HCT116 (cell line): ENCODE measurements around the gene VWA5B1. TPM values are rescaled to one million over a fixed set of nuclear protein-coding genes. Genes with fewer than 3 reads are reported as not detected.

Source experiments
- ATAC-seq: fragments of 200-7000 bp; cut with Tn5 transposase; 2 replicates; pipeline ENCODE4 v1.9.1; 2020; ENCODE audit warnings: mild to moderate bottlenecking, moderate library complexity
- BruUV-seq: library from RNA; stranded (reverse); fragments of 400-500 nt; replicated peaks from 2 replicates; lab custom pipeline; 2021; lab: Mats Ljungman, UMichigan
- CTCF ChIA-PET: fragments of 300-600 bp; sonication (Branson Sonifier 250); formaldehyde crosslinking; loops from one replicate; lab custom pipeline; 2021; ENCODE audit warnings: antibody characterized with exemption; lab: Charles Lee
- POLR2A ChIA-PET: fragments of 300-600, 350-600 bp; sonication (Branson Sonifier 250); formaldehyde crosslinking; loops from one replicate; lab custom pipeline; 2021; ENCODE audit warnings: antibody characterized with exemption; lab: Charles Lee
- RAD21 ChIA-PET, 2 experiments: fragments of 300-600 bp; sonication (Branson Sonifier 250); formaldehyde crosslinking; loops; one replicate each; lab custom pipeline; 2023; ENCODE audit warnings: low total read pairs in 2 of 2; ENCODE audit not compliant: uncharacterized antibody in 2 of 2, unreplicated experiment in 2 of 2, low non-redundant PET in 1 of 2; lab: Charles Lee
- DNase-seq: peaks from one replicate; pipeline ENCODE4 v3.0.0-alpha.2; 2010; ENCODE audit warnings: low read depth, low spot score
- H2AFZ ChIP-seq: fragments of 200-600 bp; shearing (Covaris generic), sonication (generic); 2 replicates; pipeline ENCODE4 v1.6.1; 2017; ENCODE audit warnings: low read depth, mixed run types, mixed read lengths, antibody characterized with exemption, low read length; ENCODE audit not compliant: poor library complexity, severe bottlenecking
- H3K27ac ChIP-seq: 2 replicates; pipeline ENCODE4 v1.5.1; 2012; ENCODE audit warnings: low read depth, low read length
- H3K27me3 ChIP-seq: fragments of 200-600 bp; sonication (generic); 2 replicates; pipeline ENCODE4 v1.6.1; 2016; ENCODE audit warnings: mixed run types, low read length, mixed read lengths; ENCODE audit not compliant: insufficient read depth
- H3K36me3 ChIP-seq, 2 experiments: fragments of 200-500 bp in 1 of 2; fragments of 200-600 bp in 1 of 2; sonication (Bioruptor generic) in 1 of 2; sonication (generic) in 1 of 2; 2 replicates each; pipeline versions ENCODE4 v1.5.1 to v1.6.1; 2014 to 2016; ENCODE audit warnings: low read length in 2 of 2, inconsistent platforms in 1 of 2, mixed read lengths in 1 of 2, mixed run types in 1 of 2; ENCODE audit not compliant: insufficient read depth in 2 of 2, control insufficient read depth in 1 of 2
- H3K4me1 ChIP-seq, 2 experiments: fragments of 200-600 bp in 1 of 2; sonication (generic) in 1 of 2; 2 replicates each; pipeline versions ENCODE4 v1.5.1 to v1.6.1; 2012 to 2017; ENCODE audit warnings: low read length in 2 of 2, inconsistent platforms in 1 of 2, mild to moderate bottlenecking in 1 of 2, mixed read lengths in 1 of 2, mixed run types in 1 of 2, moderate library complexity in 1 of 2; ENCODE audit not compliant: insufficient read depth in 2 of 2, control insufficient read depth in 1 of 2
- H3K4me2 ChIP-seq: fragments of 200-600 bp; sonication (generic); 2 replicates; pipeline ENCODE4 v1.6.1; 2017; ENCODE audit warnings: mixed run types, low read length, mixed read lengths
- H3K4me3 ChIP-seq, 2 experiments: fragments of 200-600 bp in 1 of 2; sonication (generic) in 1 of 2; replicated peaks in 1 of 2; 2 replicates each; pipeline ENCODE4 v1.5.1; 2011 to 2016; ENCODE audit warnings: low read length in 2 of 2, control low read depth in 1 of 2, low read depth in 1 of 2, mild to moderate bottlenecking in 1 of 2, mixed read lengths in 1 of 2, mixed run types in 1 of 2
- H3K79me2 ChIP-seq: fragments of 200-600 bp; sonication (generic); 2 replicates; pipeline ENCODE4 v1.6.1; 2017; ENCODE audit warnings: mild to moderate bottlenecking, mixed run types, low read length, moderate library complexity, mixed read lengths; ENCODE audit not compliant: insufficient read depth
- H3K9ac ChIP-seq: fragments of 200-600 bp; sonication (generic); 2 replicates; pipeline ENCODE4 v1.6.1; 2016; ENCODE audit warnings: low read length, mixed read lengths
- H3K9me2 ChIP-seq: fragments of 200-600 bp; sonication (generic), shearing (Covaris generic); 2 replicates; pipeline ENCODE4 v1.6.1; 2017; ENCODE audit warnings: mixed run types, mild to moderate bottlenecking, moderate library complexity; ENCODE audit not compliant: insufficient read depth
- H3K9me3 ChIP-seq, 2 experiments: fragments of 200-500 bp in 1 of 2; fragments of 200-600 bp in 1 of 2; sonication (Bioruptor generic) in 1 of 2; sonication (generic) in 1 of 2; 2 replicates each; pipeline ENCODE4 v1.6.1; 2014 to 2017; ENCODE audit warnings: low read length in 2 of 2, mixed read lengths in 2 of 2, inconsistent platforms in 1 of 2, low read depth in 1 of 2, mild to moderate bottlenecking in 1 of 2, mixed run types in 1 of 2, moderate library complexity in 1 of 2; ENCODE audit not compliant: control insufficient read depth in 1 of 2, insufficient read depth in 1 of 2
- H4K20me1 ChIP-seq: fragments of 200-600 bp; sonication (generic), shearing (Covaris generic); 2 replicates; pipeline ENCODE4 v1.6.1; 2017; ENCODE audit warnings: mixed run types, mild to moderate bottlenecking, moderate library complexity; ENCODE audit not compliant: insufficient read depth
- CBX3 ChIP-seq: IDR thresholded peaks from 2 replicates; pipeline ENCODE4 v1.6.1; 2012; ENCODE audit warnings: low read depth
- CTCF ChIP-seq, 3 experiments: fragments of 200-600 bp in 1 of 3; sonication (generic) in 1 of 3; IDR thresholded peaks in 2 of 3; conservative IDR thresholded peaks in 1 of 3; 2 replicates each; pipeline ENCODE4 v1.5.1; 2012 to 2017; ENCODE audit warnings: low read depth in 2 of 3, low read length in 2 of 3, antibody characterized with exemption in 1 of 3, borderline replicate concordance in 1 of 3, control low read depth in 1 of 3, mild to moderate bottlenecking in 1 of 3, mixed read lengths in 1 of 3, mixed run types in 1 of 3, moderate library complexity in 1 of 3; ENCODE audit not compliant: insufficient read depth in 1 of 3
- ELF1 ChIP-seq: IDR thresholded peaks from 2 replicates; pipeline ENCODE4 v1.6.1; 2012; ENCODE audit warnings: low read depth, borderline replicate concordance
- EZH2 ChIP-seq: fragments of 200-600 bp; sonication (generic); IDR thresholded peaks from 2 replicates; pipeline ENCODE4 v1.6.1; 2017; ENCODE audit warnings: antibody characterized with exemption, mixed run types
- EZH2phosphoT487 ChIP-seq: fragments of 200-600 bp; IDR thresholded peaks from 2 replicates; pipeline ENCODE4 v1.6.1; 2018; ENCODE audit warnings: antibody characterized with exemption, borderline replicate concordance
- FOSL1 ChIP-seq: IDR thresholded peaks from 2 replicates; pipeline ENCODE4 v1.6.1; 2012; ENCODE audit warnings: low read depth
- JUND ChIP-seq: IDR thresholded peaks from 2 replicates; pipeline ENCODE4 v1.6.1; 2012
- MAX ChIP-seq: IDR thresholded peaks from 2 replicates; pipeline ENCODE4 v1.6.1; 2012
- POLR2AphosphoS5 ChIP-seq: IDR thresholded peaks from 2 replicates; pipeline ENCODE4 v1.6.1; 2011; ENCODE audit warnings: mild to moderate bottlenecking, low read depth, low read length, moderate library complexity
- SP1 ChIP-seq: IDR thresholded peaks from 2 replicates; pipeline ENCODE4 v1.6.1; 2012; ENCODE audit warnings: low read depth
- TCF7L2 ChIP-seq: IDR thresholded peaks from 2 replicates; pipeline ENCODE4 v1.7.0; 2011; ENCODE audit warnings: borderline replicate concordance, inconsistent platforms; ENCODE audit not compliant: insufficient read depth, insufficient read length; ENCODE audit errors: extremely low read depth
- ZBTB33 ChIP-seq: IDR thresholded peaks from 2 replicates; pipeline ENCODE4 v1.6.1; 2011; ENCODE audit warnings: mild to moderate bottlenecking, low read length, moderate library complexity; ENCODE audit not compliant: insufficient replicate concordance; ENCODE audit errors: extremely low read depth
- ZNF274 ChIP-seq: fragments of 200-500 bp; sonication (Bioruptor generic); IDR thresholded peaks from 2 replicates; pipeline ENCODE4 v1.6.1; 2014; ENCODE audit warnings: mild to moderate bottlenecking, low read depth, low read length, inconsistent platforms
- intact Hi-C: fragments of 100-400 bp; cut with micrococcal nuclease; formaldehyde crosslinking; loops from 2 replicates; pipeline ENCODE4 v1.10.0; 2022
- total RNA-seq: library from RNA; stranded (reverse); gene quantifications from one replicate; pipeline ENCODE4 v1.2.1, GENCODE V29; 2021; ENCODE audit not compliant: unreplicated experiment

The VWA5B1 gene
- total RNA-seq, 1 experiment from 2014 or later = not detected

- ChIA-PET POLR2A (no interaction called here), RAD21 (interaction anchor here in 1 of 2 experiments (0.6 kb wide), 1 partner anchor 105 kb away, joined by 6 read pairs; no protein-coding TSS in a partner anchor), CTCF (interaction anchor here (0.7 to 1.5 kb wide), 6 partner anchors 13 to 117 kb away, joined by 3 to 5 read pairs (median 4); no protein-coding TSS in a partner anchor)
- Histone ChIP-seq H3K4me2 (no peak overlapping the region), H2AFZ (peak overlapping the region; percentile 81), H4K20me1 (no peaks in the 10 kb centered on the region), H3K79me2 (no peaks in the 10 kb centered on the region), H3K9me3 (no peaks in the 10 kb centered on the region), H3K27me3 (no peaks in the 10 kb centered on the region), H3K27ac (no peak overlapping the region), H3K4me1 (peaks cover 4 to 31% of the 10 kb centered on the region in 2 experiments; a peak in 3 of 4 replicates), H3K4me3 (no peak overlapping the region), H3K9me2 (no peaks in the 10 kb centered on the region), H3K9ac (no peak overlapping the region), H3K36me3 (no peaks in the 10 kb centered on the region)
- ATAC-seq (no peak), DNase-seq (no peak)
- TF ChIP-seq CTCF (IDR thresholded peaks at IDR 0.05 in 2 of 3, conservative IDR thresholded peaks at IDR 0.05 in 1 of 3; ENCODE audit: borderline replicate concordance in 1 of 3, insufficient read depth in 1 of 3, low read depth in 2 of 3, low read length in 2 of 3) (no peak), EZH2phosphoT487 (no peak), ZNF274 (no peak), ELF1 (no peak), TCF7L2 (no peak), MAX (no peak), EZH2 (no peak), ZBTB33 (no peak), JUND (no peak), CBX3 (no peak), POLR2AphosphoS5 (no peak), SP1 (no peak), FOSL1 (no peak)
- no TSS peak for BruUV-seq
- intact Hi-C loops = loop anchor here (1.0 kb wide), 1 partner anchor 116 kb away; no protein-coding TSS in a partner anchor
Measured at GRCh38 chr1:20377516-20378270, 87.0 kb downstream of the VWA5B1 start.
